Measurements from ENCODE around the gene TGFA. TPM values are rescaled to one million over a fixed set of nuclear protein-coding genes. Genes with fewer than 3 reads are reported as not detected.

Gene TGFA
- total and polyA plus RNA-seq, 5 donors from 2014 or later = 0.07 to 0.45 (median 0.42) TPM; not detected in 2

GRCh38 chr2:70501728-70502127 is 51.9 kb downstream of the TGFA start:
- no peak for DNase-seq
- ATAC-seq (ENCODE audit: low read depth in 2 of 2) = no peak
- H3K36me3 ChIP-seq (ENCODE audit: control insufficient read depth, insufficient read depth, low read length) = no peaks in the 10 kb centered on the region
- Mint-ChIP-seq H3K27me3 (peaks cover 16% of the 10 kb centered on the region), H3K4me1 (no peaks in the 10 kb centered on the region), H3K9me3 (peaks cover 0 to 7% (median 0%) of the 10 kb centered on the region in 7 donors), H3K36me3 (no peaks in the 10 kb centered on the region), H3K4me3 (no peak overlapping the region), H3K27ac (no peak overlapping the region)
- no peaks in the 10 kb centered on the region for H3K9me3 ChIP-seq (ENCODE audit: control insufficient read depth in 2 of 2, low read length in 2 of 2)
- no peaks in the 10 kb centered on the region for H3K4me1 ChIP-seq (ENCODE audit: control insufficient read depth, insufficient read depth, low read length, poor library complexity, severe bottlenecking)
- no peak overlapping the region for H3K4me3 ChIP-seq (ENCODE audit: low read depth, low read length)
- H3K27ac ChIP-seq (ENCODE audit: insufficient read depth, low read length, poor library complexity, severe bottlenecking) = no peak overlapping the region
- H3K27me3 ChIP-seq (ENCODE audit: control insufficient read depth, insufficient read depth, low read length) = peaks cover 9% of the 10 kb centered on the region

GRCh38 chr2:70501215-70501614 is 52.4 kb downstream of the TGFA start:
- Mint-ChIP-seq H3K27ac (no peak overlapping the region), H3K4me1 (no peaks in the 10 kb centered on the region), H3K4me3 (no peak overlapping the region), H3K9me3 (peaks cover 0 to 7% (median 0%) of the 10 kb centered on the region in 7 donors), H3K27me3 (peaks cover 20% of the 10 kb centered on the region), H3K36me3 (no peaks in the 10 kb centered on the region)
- DNase-seq (no peak), ATAC-seq (ENCODE audit: low read depth in 2 of 2) (no peak)
- H3K4me1 ChIP-seq (ENCODE audit: control insufficient read depth, insufficient read depth, low read length, poor library complexity, severe bottlenecking) = no peaks in the 10 kb centered on the region
- peaks cover 10% of the 10 kb centered on the region for H3K27me3 ChIP-seq (ENCODE audit: control insufficient read depth, insufficient read depth, low read length)
- H3K36me3 ChIP-seq (ENCODE audit: control insufficient read depth, insufficient read depth, low read length) = no peaks in the 10 kb centered on the region
- no peak overlapping the region for H3K27ac ChIP-seq (ENCODE audit: insufficient read depth, low read length, poor library complexity, severe bottlenecking)
- H3K4me3 ChIP-seq (ENCODE audit: low read depth, low read length) = no peak overlapping the region
- no peaks in the 10 kb centered on the region for H3K9me3 ChIP-seq (ENCODE audit: control insufficient read depth in 2 of 2, low read length in 2 of 2)

DNA sequence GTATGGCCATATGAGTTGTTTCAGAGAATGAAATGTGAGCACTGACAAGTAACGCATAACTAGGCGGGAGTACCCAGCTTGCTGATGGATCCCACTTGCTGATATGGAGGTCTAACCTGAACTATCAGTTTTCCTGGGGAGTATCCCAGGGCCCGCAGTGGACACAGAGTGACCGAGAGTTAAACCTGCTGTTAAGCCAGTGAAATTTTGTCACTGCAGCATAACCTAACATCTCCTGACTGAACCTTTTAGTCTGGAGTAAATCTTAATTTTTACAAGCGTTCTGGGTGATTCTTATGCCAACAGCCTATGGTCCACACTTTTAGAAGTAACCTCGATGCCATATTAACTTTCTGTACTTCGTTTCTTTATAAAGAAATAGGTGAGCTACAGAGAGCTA is 54.4 kb downstream of the TGFA start:
- peaks cover 8% of the 10 kb centered on the region for H3K27me3 ChIP-seq (ENCODE audit: control insufficient read depth, insufficient read depth, low read length)
- H3K9me3 ChIP-seq (ENCODE audit: control insufficient read depth in 2 of 2, low read length in 2 of 2) = no peaks in the 10 kb centered on the region
- Mint-ChIP-seq H3K4me1 (no peaks in the 10 kb centered on the region), H3K27me3 (peaks cover 25% of the 10 kb centered on the region), H3K9me3 (peaks cover 0 to 7% (median 0%) of the 10 kb centered on the region in 7 donors), H3K36me3 (no peaks in the 10 kb centered on the region), H3K27ac (no peak overlapping the region), H3K4me3 (no peak overlapping the region)
- H3K4me1 ChIP-seq (ENCODE audit: control insufficient read depth, insufficient read depth, low read length, poor library complexity, severe bottlenecking) = no peaks in the 10 kb centered on the region
- H3K4me3 ChIP-seq (ENCODE audit: low read depth, low read length) = no peak overlapping the region
- DNase-seq (no peak), ATAC-seq (ENCODE audit: low read depth in 2 of 2) (no peak)
- no peaks in the 10 kb centered on the region for H3K36me3 ChIP-seq (ENCODE audit: control insufficient read depth, insufficient read depth, low read length)
- no peak overlapping the region for H3K27ac ChIP-seq (ENCODE audit: insufficient read depth, low read length, poor library complexity, severe bottlenecking)

GRCh38 chr2:70498528-70498927 is 55.1 kb downstream of the TGFA start:
- ATAC-seq (ENCODE audit: low read depth in 2 of 2) (no peak), DNase-seq (no peak)
- Histone ChIP-seq H3K27ac (ENCODE audit: insufficient read depth, low read length, poor library complexity, severe bottlenecking) (no peak overlapping the region), H3K27me3 (ENCODE audit: control insufficient read depth, insufficient read depth, low read length) (peaks cover 8% of the 10 kb centered on the region), H3K4me3 (ENCODE audit: low read depth, low read length) (no peak overlapping the region), H3K36me3 (ENCODE audit: control insufficient read depth, insufficient read depth, low read length) (no peaks in the 10 kb centered on the region), H3K4me1 (ENCODE audit: control insufficient read depth, insufficient read depth, low read length, poor library complexity, severe bottlenecking) (no peaks in the 10 kb centered on the region), H3K9me3 (ENCODE audit: control insufficient read depth in 2 of 2, low read length in 2 of 2) (no peaks in the 10 kb centered on the region)
- Mint-ChIP-seq H3K4me1 (no peaks in the 10 kb centered on the region), H3K4me3 (no peak overlapping the region), H3K9me3 (peaks cover 0 to 7% (median 0%) of the 10 kb centered on the region in 7 donors), H3K36me3 (no peaks in the 10 kb centered on the region), H3K27ac (no peak overlapping the region), H3K27me3 (peaks cover 29% of the 10 kb centered on the region)

DNA sequence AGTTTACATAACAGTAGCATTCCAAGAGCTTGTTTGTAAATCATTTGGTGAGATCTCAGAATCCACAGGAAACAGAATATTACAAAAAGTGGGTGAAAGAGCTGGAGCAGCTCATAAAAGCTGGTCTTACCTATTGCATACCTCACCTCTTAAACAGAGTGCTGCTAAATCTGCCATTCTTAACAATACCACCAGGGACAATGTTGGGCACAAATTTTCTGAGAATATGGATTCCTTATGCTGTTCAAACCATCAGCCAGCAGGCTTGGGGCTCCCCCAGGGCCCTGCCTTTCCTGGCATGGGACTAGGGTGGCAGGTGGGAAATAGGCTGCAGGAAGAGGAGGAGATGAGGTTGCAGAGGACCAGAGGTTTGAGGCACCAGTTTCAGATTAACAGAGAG is 55.6 kb downstream of the TGFA start:
- ATAC-seq (ENCODE audit: low read depth in 2 of 2) = no peak
- Mint-ChIP-seq H3K27ac (no peak overlapping the region), H3K27me3 (peaks cover 29% of the 10 kb centered on the region), H3K4me1 (no peaks in the 10 kb centered on the region), H3K9me3 (peaks cover 0 to 7% (median 0%) of the 10 kb centered on the region in 7 donors), H3K36me3 (no peaks in the 10 kb centered on the region), H3K4me3 (no peak overlapping the region)
- H3K9me3 ChIP-seq (ENCODE audit: control insufficient read depth in 2 of 2, low read length in 2 of 2) = no peaks in the 10 kb centered on the region
- no peak overlapping the region for H3K27ac ChIP-seq (ENCODE audit: insufficient read depth, low read length, poor library complexity, severe bottlenecking)
- H3K4me3 ChIP-seq (ENCODE audit: low read depth, low read length) = no peak overlapping the region
- peaks cover 8% of the 10 kb centered on the region for H3K27me3 ChIP-seq (ENCODE audit: control insufficient read depth, insufficient read depth, low read length)
- H3K36me3 ChIP-seq (ENCODE audit: control insufficient read depth, insufficient read depth, low read length) = no peaks in the 10 kb centered on the region
- peak in 1 of 3 donors; percentile 20 for DNase-seq
- no peaks in the 10 kb centered on the region for H3K4me1 ChIP-seq (ENCODE audit: control insufficient read depth, insufficient read depth, low read length, poor library complexity, severe bottlenecking)

DNA sequence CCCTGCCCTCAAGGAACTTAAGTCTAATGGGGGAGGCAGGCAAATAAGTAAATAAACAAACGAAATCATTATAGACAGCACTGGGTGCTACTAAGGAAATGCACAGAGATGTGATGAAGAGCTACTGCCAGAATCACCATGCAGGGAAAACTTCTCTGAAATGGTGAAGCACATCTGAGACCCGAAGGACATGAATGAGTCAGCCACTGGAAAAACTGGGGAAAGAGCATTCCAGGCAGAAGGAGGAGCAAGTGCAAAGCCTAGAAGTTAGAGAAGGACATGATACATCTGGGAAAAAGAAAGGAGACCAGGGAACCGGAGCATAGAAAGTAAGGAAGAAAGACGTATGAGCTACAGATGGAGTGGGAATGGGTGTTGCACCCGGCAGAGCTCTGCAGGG is 56.8 kb downstream of the TGFA start:
- no peak overlapping the region for H3K4me3 Mint-ChIP-seq
- no peaks in the 10 kb centered on the region for H3K4me1 Mint-ChIP-seq
- DNase-seq = no peak
- no peaks in the 10 kb centered on the region for H3K36me3 Mint-ChIP-seq
- Histone ChIP-seq H3K4me3 (ENCODE audit: low read depth, low read length) (no peak overlapping the region), H3K27me3 (ENCODE audit: control insufficient read depth, insufficient read depth, low read length) (peaks cover 7% of the 10 kb centered on the region), H3K9me3 (ENCODE audit: control insufficient read depth in 2 of 2, low read length in 2 of 2) (no peaks in the 10 kb centered on the region), H3K27ac (ENCODE audit: insufficient read depth, low read length, poor library complexity, severe bottlenecking) (no peak overlapping the region), H3K4me1 (ENCODE audit: control insufficient read depth, insufficient read depth, low read length, poor library complexity, severe bottlenecking) (no peaks in the 10 kb centered on the region), H3K36me3 (ENCODE audit: control insufficient read depth, insufficient read depth, low read length) (no peaks in the 10 kb centered on the region)
- peaks cover 32% of the 10 kb centered on the region for H3K27me3 Mint-ChIP-seq
- H3K27ac Mint-ChIP-seq = no peak overlapping the region
- H3K9me3 Mint-ChIP-seq = peaks cover 0 to 7% (median 0%) of the 10 kb centered on the region in 7 donors
- ATAC-seq (ENCODE audit: low read depth in 2 of 2) = no peak

DNA sequence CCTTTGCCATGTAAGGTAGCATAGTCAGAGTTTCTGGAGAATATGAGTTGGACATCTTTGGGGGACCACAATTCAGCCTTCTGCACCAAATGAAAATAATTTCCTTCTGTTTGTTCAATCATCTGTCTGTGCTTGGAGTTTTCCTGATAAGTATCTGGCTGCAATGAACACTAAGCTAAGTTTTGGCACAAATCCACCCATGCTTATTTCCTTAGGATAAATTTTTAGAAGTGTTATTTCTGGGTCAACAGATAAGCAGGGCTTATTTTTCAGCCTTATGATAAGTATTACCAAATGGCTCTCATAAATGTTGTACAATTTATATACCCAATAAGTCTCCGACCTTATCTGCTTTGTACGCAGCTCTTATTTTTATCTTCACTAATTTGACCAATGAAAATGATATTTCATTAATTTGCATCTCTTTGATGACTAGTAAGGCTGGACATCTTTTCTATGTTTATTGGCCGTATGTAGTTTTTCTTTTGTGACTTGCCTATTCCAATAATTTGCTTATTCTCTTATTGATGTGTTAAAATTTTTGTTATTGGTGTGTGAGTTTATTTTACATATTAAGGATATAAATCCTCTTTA is 59.2 kb downstream of the TGFA start:
- Mint-ChIP-seq H3K36me3 (no peaks in the 10 kb centered on the region), H3K4me1 (no peaks in the 10 kb centered on the region), H3K27me3 (peaks cover 30% of the 10 kb centered on the region), H3K27ac (peak overlapping the region in 1 of 3 donors; percentile 22), H3K9me3 (peaks cover 0 to 5% (median 0%) of the 10 kb centered on the region in 7 donors), H3K4me3 (no peak overlapping the region)
- ATAC-seq (ENCODE audit: low read depth in 2 of 2) = no peak
- no peaks in the 10 kb centered on the region for H3K4me1 ChIP-seq (ENCODE audit: control insufficient read depth, insufficient read depth, low read length, poor library complexity, severe bottlenecking)
- H3K27ac ChIP-seq (ENCODE audit: insufficient read depth, low read length, poor library complexity, severe bottlenecking) = no peak overlapping the region
- no peak for DNase-seq
- no peaks in the 10 kb centered on the region for H3K9me3 ChIP-seq (ENCODE audit: control insufficient read depth in 2 of 2, low read length in 2 of 2)
- H3K4me3 ChIP-seq (ENCODE audit: low read depth, low read length) = no peak overlapping the region
- H3K36me3 ChIP-seq (ENCODE audit: control insufficient read depth, insufficient read depth, low read length) = no peaks in the 10 kb centered on the region
- H3K27me3 ChIP-seq (ENCODE audit: control insufficient read depth, insufficient read depth, low read length) = peaks cover 6% of the 10 kb centered on the region

- ATAC-seq (ENCODE audit: low read depth in 2 of 2) (no peak), DNase-seq (no peak)
- H3K4me3 ChIP-seq (ENCODE audit: low read depth, low read length) = no peak overlapping the region
- H3K4me1 ChIP-seq (ENCODE audit: control insufficient read depth, insufficient read depth, low read length, poor library complexity, severe bottlenecking) = no peaks in the 10 kb centered on the region
- H3K9me3 ChIP-seq (ENCODE audit: control insufficient read depth in 2 of 2, low read length in 2 of 2) = no peaks in the 10 kb centered on the region
- H3K36me3 ChIP-seq (ENCODE audit: control insufficient read depth, insufficient read depth, low read length) = no peaks in the 10 kb centered on the region
- Mint-ChIP-seq H3K9me3 (no peaks in the 10 kb centered on the region), H3K27me3 (peaks cover 19% of the 10 kb centered on the region), H3K4me3 (no peak overlapping the region), H3K4me1 (no peaks in the 10 kb centered on the region), H3K36me3 (no peaks in the 10 kb centered on the region), H3K27ac (no peak overlapping the region)
- H3K27ac ChIP-seq (ENCODE audit: insufficient read depth, low read length, poor library complexity, severe bottlenecking) = no peak overlapping the region
- H3K27me3 ChIP-seq (ENCODE audit: control insufficient read depth, insufficient read depth, low read length) = no peaks in the 10 kb centered on the region
Measured at GRCh38 chr2:70490381-70490780, 63.2 kb downstream of the TGFA start.
